Liver (tissue), 3 donors: Measurements from ENCODE around the gene IKZF3.

Source experiments
- CTCF ChIP-seq: fragments of 150-350 bp; IDR thresholded peaks from 2 replicates; pipeline ENCODE4 v1.5.1; 2017; ENCODE audit warnings: improper control_type of control experiment, low read depth, low read length; ENCODE audit not compliant: missing input control
- MAX ChIP-seq: IDR thresholded peaks from 2 replicates; pipeline ENCODE4 v1.6.1; 2016; ENCODE audit warnings: antibody characterized with exemption
- REST ChIP-seq: IDR thresholded peaks from 2 replicates; pipeline ENCODE4 v1.6.1; 2016; ENCODE audit warnings: antibody characterized with exemption, mild to moderate bottlenecking
- RXRA ChIP-seq, 2 donors: IDR thresholded peaks; 2 replicates each; pipeline ENCODE4 v1.6.1; 2017 to 2018; ENCODE audit warnings: antibody characterized with exemption in 2 of 2, mild to moderate bottlenecking in 1 of 2
- YY1 ChIP-seq: IDR thresholded peaks from 2 replicates; pipeline ENCODE4 v1.6.1; 2016; ENCODE audit warnings: antibody characterized with exemption, mild to moderate bottlenecking
- donor health status: healthy.
- donor health status: healthy.

- no peak for TF ChIP-seq RXRA (IDR thresholded peaks at IDR 0.05)
- TF ChIP-seq REST = no peak
- TF ChIP-seq CTCF = no peak
- TF ChIP-seq YY1 = no peak
- TF ChIP-seq MAX = no peak
Observed at GRCh38 chr17:39870776-39871175, 6.7 kb upstream of the IKZF3 start.
